ENCODE data around the gene PIEZO1. TPM values are rescaled to one million over a fixed set of nuclear protein-coding genes. Genes with fewer than 3 reads are reported as not detected.

The PIEZO1 gene
- polyA plus RNA-seq, 1 experiment = 47.0 TPM

DNA sequence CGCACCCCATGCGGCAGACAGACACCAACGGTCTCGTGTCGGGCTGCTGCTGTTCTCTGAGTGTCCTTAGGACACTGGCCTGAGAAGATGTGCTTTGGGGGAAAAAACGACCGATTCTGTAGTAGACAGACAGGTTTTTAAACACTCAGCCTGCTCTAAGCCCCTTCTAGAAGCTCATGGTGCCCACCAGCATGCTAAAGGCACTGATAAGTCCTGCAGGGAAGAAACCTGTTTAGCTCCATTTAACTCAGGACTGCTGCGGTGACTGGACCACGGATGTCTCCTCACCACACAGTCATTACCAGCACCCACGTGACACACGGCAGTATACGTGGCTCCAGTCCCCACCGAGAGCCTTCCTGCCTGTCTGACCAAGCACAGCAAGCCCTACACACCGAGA lies 45.8 kb upstream of the PIEZO1 start:
- no peaks in the 10 kb centered on the region for H3K9me3 ChIP-seq (ENCODE audit: control insufficient read depth, insufficient read depth, low read length)
- H3K27ac ChIP-seq (ENCODE audit: low read depth, low read length) = no peak overlapping the region
- H3K27me3 ChIP-seq (ENCODE audit: control insufficient read depth, insufficient read depth, low read length) = no peaks in the 10 kb centered on the region
- ChIA-PET CTCF (interaction anchor here (0.6 to 1.3 kb wide), 3 partner anchors 58 to 94 kb away, joined by 3 to 5 read pairs (median 3); no protein-coding TSS in a partner anchor), POLR2A (no interaction called here)
- no peak overlapping the region for H3K4me3 ChIP-seq (ENCODE audit: low read depth, low read length)
- no peak for DNase-seq (ENCODE audit: low read depth, low spot score)
- TF ChIP-seq, protein P1, sequence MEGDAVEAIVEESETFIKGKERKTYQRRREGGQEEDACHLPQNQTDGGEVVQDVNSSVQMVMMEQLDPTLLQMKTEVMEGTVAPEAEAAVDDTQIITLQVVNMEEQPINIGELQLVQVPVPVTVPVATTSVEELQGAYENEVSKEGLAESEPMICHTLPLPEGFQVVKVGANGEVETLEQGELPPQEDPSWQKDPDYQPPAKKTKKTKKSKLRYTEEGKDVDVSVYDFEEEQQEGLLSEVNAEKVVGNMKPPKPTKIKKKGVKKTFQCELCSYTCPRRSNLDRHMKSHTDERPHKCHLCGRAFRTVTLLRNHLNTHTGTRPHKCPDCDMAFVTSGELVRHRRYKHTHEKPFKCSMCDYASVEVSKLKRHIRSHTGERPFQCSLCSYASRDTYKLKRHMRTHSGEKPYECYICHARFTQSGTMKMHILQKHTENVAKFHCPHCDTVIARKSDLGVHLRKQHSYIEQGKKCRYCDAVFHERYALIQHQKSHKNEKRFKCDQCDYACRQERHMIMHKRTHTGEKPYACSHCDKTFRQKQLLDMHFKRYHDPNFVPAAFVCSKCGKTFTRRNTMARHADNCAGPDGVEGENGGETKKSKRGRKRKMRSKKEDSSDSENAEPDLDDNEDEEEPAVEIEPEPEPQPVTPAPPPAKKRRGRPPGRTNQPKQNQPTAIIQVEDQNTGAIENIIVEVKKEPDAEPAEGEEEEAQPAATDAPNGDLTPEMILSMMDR (IDR thresholded peaks at IDR 0.05; ENCODE audit: low read depth, low read length) = no peak

DNA sequence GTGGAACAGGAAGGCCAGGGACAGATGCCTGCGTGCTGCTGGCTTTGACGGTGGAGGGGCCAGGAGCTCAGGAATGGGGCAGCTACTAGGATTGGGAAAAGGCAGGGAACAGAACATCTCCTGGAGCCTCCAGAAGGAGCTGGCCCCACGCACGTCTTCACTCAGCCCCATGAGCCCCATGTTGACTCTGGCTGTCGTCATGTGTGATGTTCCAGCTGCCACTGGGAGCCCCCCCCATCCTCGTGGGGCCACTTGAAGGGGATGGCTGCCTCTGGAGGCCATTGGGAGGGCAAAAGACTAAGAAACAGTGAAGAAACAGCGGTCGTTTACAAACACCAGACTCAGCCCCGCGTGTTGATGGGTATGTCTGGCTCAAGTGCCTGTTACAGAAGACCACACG lies 45.2 kb upstream of the PIEZO1 start:
- Histone ChIP-seq H3K9me3 (ENCODE audit: control insufficient read depth, insufficient read depth, low read length) (no peaks in the 10 kb centered on the region), H3K4me3 (ENCODE audit: low read depth, low read length) (no peak overlapping the region), H3K27ac (ENCODE audit: low read depth, low read length) (no peak overlapping the region), H3K27me3 (ENCODE audit: control insufficient read depth, insufficient read depth, low read length) (no peaks in the 10 kb centered on the region)
- TF ChIP-seq, protein P1 (IDR thresholded peaks at IDR 0.05; ENCODE audit: low read depth, low read length) = no peak
- POLR2A ChIA-PET = no interaction called here
- DNase-seq (ENCODE audit: low read depth, low spot score) = no peak
- CTCF ChIA-PET = interaction anchor here (0.6 to 1.3 kb wide), 3 partner anchors 59 to 93 kb away, joined by 3 to 5 read pairs (median 3); no protein-coding TSS in a partner anchor

DNA sequence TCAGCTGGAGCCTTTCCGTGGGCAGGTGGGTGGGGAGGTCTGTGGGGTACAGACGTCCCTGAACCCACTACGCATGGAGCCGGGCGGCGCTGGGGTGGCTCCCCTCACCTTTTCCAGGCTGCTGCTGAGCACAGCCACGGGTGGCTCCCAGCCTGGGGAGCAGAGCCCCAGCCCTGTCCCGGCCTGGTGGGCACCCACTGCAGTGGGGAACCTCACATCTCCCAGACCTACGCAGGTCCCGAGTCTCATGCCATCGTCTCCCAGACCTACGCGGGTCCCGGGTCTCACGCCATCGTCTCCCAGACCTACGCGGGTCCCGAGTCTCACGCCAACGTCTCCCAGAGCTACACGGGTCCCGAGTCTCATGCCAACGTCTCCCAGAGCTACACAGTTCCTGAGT lies 43.7 kb upstream of the PIEZO1 start:
- no peaks in the 10 kb centered on the region for H3K9me3 ChIP-seq (ENCODE audit: control insufficient read depth, insufficient read depth, low read length)
- CTCF ChIA-PET = interaction anchor here (1.1 kb wide), 1 partner anchor 9 kb away, joined by 3 read pairs; no protein-coding TSS in a partner anchor

DNA sequence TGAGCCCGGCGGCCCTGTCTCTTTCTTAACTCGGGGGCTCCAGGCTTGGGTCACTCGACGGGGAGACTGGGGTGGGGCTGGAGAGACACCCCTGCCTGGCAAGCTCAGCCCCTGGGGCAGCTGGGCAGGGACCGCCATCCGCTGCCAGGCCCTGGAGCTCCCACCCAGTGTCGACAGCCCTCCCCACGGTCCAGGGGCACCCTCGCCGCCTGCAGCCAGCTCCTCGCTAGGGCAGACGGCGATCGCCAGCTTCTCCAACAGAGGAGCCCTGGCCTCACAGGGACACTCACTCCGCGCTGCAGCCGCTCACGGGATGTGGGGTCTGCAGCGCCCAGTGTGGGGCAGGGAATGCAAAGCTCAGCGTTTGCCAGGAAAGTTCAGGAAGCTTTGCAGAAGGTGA lies 42.7 kb upstream of the PIEZO1 start:
- TF ChIP-seq, protein P1 (IDR thresholded peaks at IDR 0.05; ENCODE audit: low read depth, low read length) = no peak
- Histone ChIP-seq H3K27me3 (ENCODE audit: control insufficient read depth, insufficient read depth, low read length) (no peaks in the 10 kb centered on the region), H3K4me3 (ENCODE audit: low read depth, low read length) (no peak overlapping the region), H3K27ac (ENCODE audit: low read depth, low read length) (no peak overlapping the region), H3K9me3 (ENCODE audit: control insufficient read depth, insufficient read depth, low read length) (no peaks in the 10 kb centered on the region)
- POLR2A ChIA-PET = no interaction called here
- no peak for DNase-seq (ENCODE audit: low read depth, low spot score)
- CTCF ChIA-PET = no interaction called here

More for the DNA sequence above, 43.7 kb upstream of the PIEZO1 start:
- no peak overlapping the region for H3K27ac ChIP-seq (ENCODE audit: low read depth, low read length)
- TF ChIP-seq, protein P1 (IDR thresholded peaks at IDR 0.05; ENCODE audit: low read depth, low read length) = no peak
- POLR2A ChIA-PET = no interaction called here
- no peak overlapping the region for H3K4me3 ChIP-seq (ENCODE audit: low read depth, low read length)
- no peaks in the 10 kb centered on the region for H3K27me3 ChIP-seq (ENCODE audit: control insufficient read depth, insufficient read depth, low read length)
- DNase-seq (ENCODE audit: low read depth, low spot score) = no peak

DNA sequence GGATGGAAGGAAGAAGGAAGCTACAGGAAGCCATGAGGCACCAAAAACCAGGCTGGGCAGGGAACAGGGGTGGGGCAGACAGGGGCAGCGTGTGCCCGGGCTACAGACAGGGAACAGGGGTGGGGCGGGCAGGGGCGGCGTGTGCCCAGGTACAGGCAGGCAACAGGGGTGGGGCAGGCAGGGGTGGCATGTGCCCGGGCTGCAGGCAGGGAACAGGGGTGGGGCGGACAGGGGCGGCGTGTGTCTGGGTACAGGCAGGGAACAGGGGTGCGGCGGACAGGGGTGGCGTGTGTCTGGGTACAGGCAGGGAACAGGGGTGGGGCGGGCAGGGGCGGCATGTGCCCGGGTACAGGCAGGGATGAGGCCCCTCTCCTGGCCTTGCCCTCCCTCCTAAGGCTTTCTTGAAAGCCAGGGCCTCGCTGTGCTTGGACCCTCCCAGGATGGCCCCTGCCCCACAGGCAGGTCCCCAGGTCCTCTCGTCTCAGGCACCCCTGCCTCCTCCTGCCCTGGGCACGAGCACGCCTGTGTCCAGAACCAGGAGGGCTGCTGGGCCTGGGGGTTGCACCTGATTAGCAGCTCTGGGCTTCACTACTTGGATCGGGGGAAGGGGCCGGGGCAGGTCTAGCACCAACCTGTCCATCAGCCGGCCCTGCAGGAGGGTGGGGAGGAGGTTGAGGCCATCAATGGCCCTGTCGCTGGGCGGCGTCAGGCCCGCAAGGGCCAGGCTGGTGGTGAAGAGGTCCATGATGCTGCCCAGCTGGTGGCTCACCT lies 41.2 kb upstream of the PIEZO1 start:
- ChIA-PET CTCF (no interaction called here), POLR2A (no interaction called here)
- Histone ChIP-seq H3K27ac (ENCODE audit: low read depth, low read length) (no peak overlapping the region), H3K4me3 (ENCODE audit: low read depth, low read length) (no peak overlapping the region), H3K27me3 (ENCODE audit: control insufficient read depth, insufficient read depth, low read length) (no peaks in the 10 kb centered on the region), H3K9me3 (ENCODE audit: control insufficient read depth, insufficient read depth, low read length) (no peaks in the 10 kb centered on the region)
- no peak for DNase-seq (ENCODE audit: low read depth, low spot score)
- TF ChIP-seq, protein P1 (IDR thresholded peaks at IDR 0.05; ENCODE audit: low read depth, low read length) = no peak
